HUES6 (cell line): ENCODE data around the gene SH3RF1.

Experiments used
- H3K27ac ChIP-seq: 2 replicates; pipeline ENCODE4 v1.7.0; 2013; ENCODE audit warnings: low read depth, mild to moderate bottlenecking, low read length, inconsistent platforms
- H3K27me3 ChIP-seq: 2 replicates; pipeline ENCODE4 v1.6.1; 2013; ENCODE audit warnings: low read length; ENCODE audit not compliant: control insufficient read depth, insufficient read depth
- H3K36me3 ChIP-seq: 2 replicates; pipeline ENCODE4 v1.6.1; 2013; ENCODE audit warnings: low read length; ENCODE audit not compliant: control insufficient read depth, insufficient read depth
- H3K4me1 ChIP-seq: 2 replicates; pipeline ENCODE4 v1.6.1; 2013; ENCODE audit warnings: low read length; ENCODE audit not compliant: control insufficient read depth, insufficient read depth
- H3K4me3 ChIP-seq: 2 replicates; pipeline ENCODE4 v1.5.1; 2013; ENCODE audit warnings: low read depth, low read length
- H3K9ac ChIP-seq: one replicate; pipeline ENCODE4 v1.6.1; 2013; ENCODE audit warnings: mild to moderate bottlenecking, low read length
- H3K9me3 ChIP-seq: 2 replicates; pipeline ENCODE4 v1.6.1; 2013; ENCODE audit warnings: low read depth, low read length; ENCODE audit not compliant: control insufficient read depth, insufficient read depth

SH3RF1 gene

DNA sequence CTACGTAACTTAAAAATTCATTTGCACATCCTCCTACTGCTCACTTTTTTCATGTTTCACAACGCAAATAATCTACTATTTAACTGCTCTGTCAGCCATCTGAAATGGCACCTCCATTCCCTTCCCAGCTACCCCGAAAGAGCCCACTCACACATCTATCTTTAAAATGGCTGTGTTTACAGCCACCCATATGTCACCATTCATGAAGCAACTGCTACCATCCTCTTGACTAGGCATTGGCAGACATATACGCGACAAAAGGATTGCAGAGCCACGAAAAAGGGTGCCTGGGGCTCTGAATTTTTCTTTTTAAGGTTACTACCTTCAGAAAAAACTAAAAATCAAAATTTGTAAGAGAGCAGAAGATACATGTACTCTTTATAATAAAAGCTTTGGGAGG lies 11.5 kb downstream of the SH3RF1 start:
- no peaks in the 10 kb centered on the region for H3K27me3 ChIP-seq
- peaks cover 28% of the 10 kb centered on the region for H3K4me1 ChIP-seq

DNA sequence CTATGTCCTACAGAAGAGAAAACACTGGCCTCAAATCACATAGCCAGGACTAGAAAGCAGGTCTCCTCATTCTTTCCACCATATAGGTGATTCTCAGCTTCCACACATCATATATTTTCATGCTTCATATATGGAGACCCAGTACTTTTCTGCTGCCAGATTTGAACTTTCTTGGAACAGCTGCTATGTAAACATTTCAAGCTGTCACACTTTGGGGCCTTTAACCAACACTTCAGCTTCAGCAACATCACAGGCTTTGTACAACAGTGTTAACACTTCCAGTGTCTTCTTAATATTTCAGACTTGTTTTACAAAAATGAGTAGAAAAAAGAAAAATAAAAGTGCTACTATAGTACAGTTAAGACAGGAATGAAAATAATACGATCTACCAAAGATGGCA lies 12.6 kb downstream of the SH3RF1 start:
- Histone ChIP-seq H3K27ac (no peak overlapping the region), H3K27me3 (no peaks in the 10 kb centered on the region), H3K9me3 (no peaks in the 10 kb centered on the region), H3K4me1 (peaks cover 36% of the 10 kb centered on the region), H3K36me3 (0 out of 2 replicates have a peak, but pooled peaks cover 5% of the 10 kb centered on the region), H3K4me3 (no peak overlapping the region), H3K9ac (no peak overlapping the region)

More for the DNA sequence above, 11.5 kb downstream of the SH3RF1 start:
- no peak overlapping the region for H3K4me3 ChIP-seq
- peaks cover 10% of the 10 kb centered on the region for H3K36me3 ChIP-seq
- H3K9ac ChIP-seq = no peak overlapping the region
- H3K9me3 ChIP-seq = no peaks in the 10 kb centered on the region
- no peak overlapping the region for H3K27ac ChIP-seq

DNA sequence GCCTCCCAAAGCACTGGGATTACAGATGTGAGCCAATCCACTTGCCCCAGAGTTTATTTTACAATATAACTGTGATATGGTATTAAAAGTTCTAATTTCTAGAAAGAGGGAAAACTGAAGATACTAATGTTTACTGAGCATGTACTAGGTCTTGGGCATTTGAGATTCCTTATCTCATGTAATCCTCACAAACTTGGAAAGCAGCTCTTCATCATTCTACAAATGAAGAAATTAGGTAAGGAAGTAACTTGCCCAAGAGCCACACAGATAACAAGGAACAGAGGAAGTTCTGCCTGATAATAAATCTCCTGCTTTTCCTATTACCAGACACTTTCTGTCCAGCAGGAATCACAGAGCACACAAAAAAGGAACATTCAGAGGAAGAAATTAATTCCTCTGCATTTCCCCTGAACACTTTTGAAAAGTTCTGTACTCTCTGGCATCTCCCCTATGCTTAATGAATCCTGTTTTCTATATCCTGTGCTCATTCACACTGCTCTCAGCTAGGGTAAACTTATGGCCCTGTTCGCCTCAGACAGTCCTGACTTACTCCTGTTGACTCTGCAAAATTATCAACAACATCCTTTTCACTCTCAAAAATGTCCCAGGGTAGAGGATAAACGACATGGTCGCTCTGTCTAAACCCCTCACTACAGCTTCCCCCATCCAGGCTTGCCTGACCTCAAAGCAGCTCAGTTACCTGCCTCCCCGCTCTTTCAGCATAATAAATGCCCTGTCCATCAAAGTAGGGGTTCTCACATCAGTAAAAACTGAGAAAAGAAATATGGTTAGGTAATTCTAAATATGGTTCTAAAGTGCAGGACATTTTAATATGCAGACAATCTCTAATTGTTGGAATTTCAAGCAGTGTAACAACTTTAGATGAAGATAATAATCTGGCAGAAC lies 13.6 kb downstream of the SH3RF1 start:
- Histone ChIP-seq H3K4me1 (peaks cover 46% of the 10 kb centered on the region), H3K4me3 (no peak overlapping the region), H3K9ac (peak overlapping the region; percentile 20), H3K27me3 (no peaks in the 10 kb centered on the region), H3K36me3 (no peaks in the 10 kb centered on the region), H3K9me3 (no peaks in the 10 kb centered on the region), H3K27ac (no peak overlapping the region)

DNA sequence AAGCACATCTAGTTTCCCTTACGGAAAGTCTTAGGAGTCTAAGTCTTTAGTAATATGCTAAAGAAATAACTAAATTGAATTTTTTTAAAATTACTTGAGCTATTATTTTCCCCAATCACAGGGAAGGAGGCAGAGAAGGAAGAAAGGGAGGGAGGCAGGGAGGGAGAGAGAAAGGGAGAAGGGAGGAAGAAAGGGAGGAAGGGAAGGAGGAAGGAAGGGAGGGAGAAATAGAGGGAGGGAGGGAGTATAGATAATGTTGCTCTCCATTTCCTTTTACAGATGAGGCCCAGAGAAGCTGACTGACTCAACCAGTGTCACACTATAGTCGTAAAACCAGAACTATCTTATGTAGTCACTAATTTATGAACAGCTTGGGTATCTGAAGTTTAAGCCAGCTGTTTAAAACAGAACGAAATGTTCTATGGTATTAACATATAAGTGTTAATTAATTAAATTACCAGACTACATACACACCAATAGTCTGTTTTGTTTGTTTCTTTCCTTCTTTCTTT lies 14.6 kb downstream of the SH3RF1 start:
- no peak overlapping the region for H3K9ac ChIP-seq
- no peak overlapping the region for H3K4me3 ChIP-seq
- H3K36me3 ChIP-seq = no peaks in the 10 kb centered on the region
- no peak overlapping the region for H3K27ac ChIP-seq
- peaks cover 55% of the 10 kb centered on the region for H3K4me1 ChIP-seq
- H3K9me3 ChIP-seq = no peaks in the 10 kb centered on the region
- no peaks in the 10 kb centered on the region for H3K27me3 ChIP-seq

DNA sequence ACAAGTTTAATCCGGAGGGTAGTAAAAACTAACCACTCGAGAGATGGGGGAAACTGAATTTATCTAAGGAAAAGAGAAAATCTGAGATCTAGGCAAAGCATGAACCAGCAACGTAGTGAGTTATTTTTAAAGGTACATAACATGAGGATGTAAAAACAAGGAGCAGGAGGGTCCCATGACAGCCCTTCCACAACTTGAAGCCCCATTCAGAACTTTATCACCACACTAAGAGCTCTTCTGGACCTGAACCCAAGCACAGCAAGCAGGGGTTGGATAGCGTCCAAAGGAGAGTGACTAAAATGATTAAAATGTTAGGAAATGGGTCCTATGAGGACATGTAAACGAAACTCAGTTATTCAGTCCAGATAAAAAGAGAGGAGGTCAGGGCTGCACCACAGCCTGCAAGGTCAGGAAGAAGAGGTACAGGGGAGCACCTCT lies 16.2 kb downstream of the SH3RF1 start:
- Histone ChIP-seq H3K9ac (no peak overlapping the region), H3K9me3 (no peaks in the 10 kb centered on the region), H3K4me1 (peaks cover 57% of the 10 kb centered on the region), H3K27me3 (no peaks in the 10 kb centered on the region), H3K4me3 (no peak overlapping the region), H3K27ac (no peak overlapping the region), H3K36me3 (no peaks in the 10 kb centered on the region)

DNA sequence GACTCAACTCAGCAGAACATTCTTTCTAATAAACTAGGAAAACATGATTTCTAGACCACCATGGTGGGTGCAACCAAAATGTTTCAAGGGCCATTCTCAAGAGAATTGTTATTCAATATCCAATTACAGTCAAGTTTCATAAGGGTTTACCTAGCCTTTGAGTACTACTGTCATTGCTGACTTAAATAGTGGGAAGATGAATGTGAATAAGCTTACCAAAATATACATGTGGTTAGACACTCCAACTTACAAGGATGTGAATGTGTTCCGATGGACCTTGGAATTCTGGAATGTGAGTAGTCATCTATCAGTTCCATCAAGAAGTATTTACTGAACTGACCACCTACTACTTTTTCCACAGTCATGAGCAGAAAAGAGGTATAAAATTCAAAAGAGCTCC lies 16.9 kb downstream of the SH3RF1 start:
- Histone ChIP-seq H3K9me3 (no peaks in the 10 kb centered on the region), H3K36me3 (no peaks in the 10 kb centered on the region), H3K27ac (no peak overlapping the region), H3K4me3 (no peak overlapping the region), H3K27me3 (no peaks in the 10 kb centered on the region), H3K9ac (no peak overlapping the region), H3K4me1 (peaks cover 57% of the 10 kb centered on the region)

DNA sequence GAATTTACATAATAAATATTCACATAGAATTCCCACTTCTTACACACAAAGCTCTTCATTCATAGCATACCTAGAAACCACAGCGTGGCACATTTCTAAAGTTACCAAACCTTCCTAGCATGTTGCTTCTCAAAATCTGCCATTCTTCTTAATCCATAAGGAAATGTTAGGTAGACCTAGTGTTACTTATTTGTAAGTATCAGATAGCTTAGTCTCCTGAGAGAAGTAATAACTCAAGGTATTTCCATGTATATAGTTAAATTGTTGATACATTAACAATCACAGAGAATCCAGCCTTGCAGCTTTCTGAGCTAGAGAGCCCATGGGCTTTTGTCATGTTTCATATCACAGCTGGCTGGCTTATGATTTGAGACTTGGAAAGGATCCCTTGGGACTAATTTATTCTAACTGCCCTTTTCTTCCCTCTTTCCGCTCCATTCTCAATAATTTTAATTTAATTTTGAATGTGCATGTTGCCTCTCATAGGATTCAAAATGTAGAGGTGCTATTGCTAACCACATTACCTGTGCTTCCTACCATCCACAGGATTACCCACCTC lies 17.6 kb downstream of the SH3RF1 start:
- Histone ChIP-seq H3K9ac (no peak overlapping the region), H3K27ac (peak overlapping the region; percentile 84; the same call in 1 of the 2 replicates), H3K27me3 (no peaks in the 10 kb centered on the region), H3K9me3 (no peaks in the 10 kb centered on the region), H3K4me3 (no peak overlapping the region), H3K4me1 (peaks cover 57% of the 10 kb centered on the region), H3K36me3 (no peaks in the 10 kb centered on the region)

DNA sequence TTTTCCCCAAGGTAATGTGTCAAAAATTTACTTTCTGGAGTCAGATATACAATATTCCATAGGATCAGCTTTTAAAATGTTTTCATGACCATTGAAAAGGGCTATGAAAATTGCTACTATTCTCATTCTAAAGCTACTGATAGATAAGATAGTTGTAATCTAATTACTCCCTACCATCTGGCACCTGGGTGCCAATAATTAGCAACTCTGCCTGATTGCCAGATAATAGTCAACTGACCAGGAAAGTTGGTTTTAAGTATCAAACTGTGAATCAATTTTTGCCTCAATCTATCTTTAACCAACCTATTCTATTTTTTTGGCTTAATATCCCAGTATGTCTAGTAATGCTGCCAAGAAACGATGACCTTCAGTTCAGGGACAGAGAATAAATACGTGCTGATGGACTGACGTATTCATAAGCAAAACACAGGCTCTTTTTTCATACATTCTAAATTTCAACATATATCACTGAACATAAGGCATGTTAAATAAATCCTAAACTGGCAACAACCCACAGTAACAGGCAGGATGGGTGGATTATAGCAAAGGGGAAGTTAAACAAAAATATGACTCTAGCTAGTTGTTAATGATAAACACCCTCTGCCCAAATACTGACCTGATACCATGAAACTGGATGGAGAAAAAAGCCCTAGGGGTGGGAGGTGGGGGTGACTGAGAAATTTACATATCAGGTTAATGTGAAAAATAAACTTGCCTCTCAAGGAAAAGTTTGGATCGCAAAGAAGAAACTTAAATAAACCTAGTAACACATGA lies 18.2 kb downstream of the SH3RF1 start:
- H3K27ac ChIP-seq = peak overlapping the region; percentile 84; the same call in 1 of the 2 replicates
- H3K4me1 ChIP-seq = peaks cover 54% of the 10 kb centered on the region
- H3K9ac ChIP-seq = no peak overlapping the region

DNA sequence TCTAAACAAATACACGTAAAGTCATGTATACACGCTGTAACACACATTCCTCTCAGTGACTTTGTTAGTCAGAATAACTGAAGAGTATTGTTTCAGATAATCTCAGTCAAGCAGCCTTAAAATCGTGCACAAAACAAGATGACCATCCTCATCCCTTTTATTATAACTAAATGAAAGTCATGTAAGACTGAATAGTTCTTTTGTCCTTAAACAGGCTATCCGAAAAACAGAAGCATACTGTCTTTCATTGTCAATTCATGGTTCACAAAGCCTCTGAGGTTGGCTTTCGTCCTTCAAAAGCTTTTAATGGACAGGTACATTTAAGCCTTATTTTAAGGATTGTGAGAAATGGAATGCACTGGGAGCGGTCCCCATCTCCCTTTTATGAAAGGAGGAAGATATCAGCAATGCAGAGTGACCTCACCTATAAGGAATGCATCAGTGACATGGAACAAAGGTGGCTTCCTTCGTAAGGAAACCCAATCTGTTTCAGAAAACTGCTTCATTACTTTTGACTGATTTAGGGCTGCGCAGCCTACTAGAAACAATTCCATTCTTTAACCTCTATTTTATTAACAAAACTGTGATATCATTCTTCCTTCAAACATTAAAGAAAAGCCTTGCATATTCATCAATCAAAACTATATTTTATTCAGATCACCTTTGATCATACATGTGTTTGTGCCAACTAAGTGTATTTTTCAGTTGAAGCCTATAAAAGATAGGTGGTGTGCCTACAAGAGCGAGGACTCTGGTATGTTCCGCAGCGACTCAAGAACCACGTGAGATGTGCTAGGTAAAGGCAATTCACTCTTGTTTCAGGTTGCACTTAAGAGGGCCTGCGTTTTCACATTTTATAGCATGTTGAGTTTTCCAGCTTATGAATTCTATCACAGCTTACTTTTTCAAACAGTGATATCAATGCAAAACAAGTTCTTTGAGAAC lies 19.2 kb downstream of the SH3RF1 start:
- Histone ChIP-seq H3K4me1 (peaks cover 45% of the 10 kb centered on the region), H3K9ac (peak overlapping the region; percentile 20), H3K27ac (peak overlapping the region; percentile 84), H3K4me3 (peak overlapping the region; percentile 32; the same call in 1 of the 2 replicates), H3K27me3 (no peaks in the 10 kb centered on the region), H3K36me3 (no peaks in the 10 kb centered on the region), H3K9me3 (no peaks in the 10 kb centered on the region)

More for the DNA sequence above, 18.2 kb downstream of the SH3RF1 start:
- H3K27me3 ChIP-seq = no peaks in the 10 kb centered on the region
- no peak overlapping the region for H3K4me3 ChIP-seq
- no peaks in the 10 kb centered on the region for H3K36me3 ChIP-seq
- no peaks in the 10 kb centered on the region for H3K9me3 ChIP-seq

DNA sequence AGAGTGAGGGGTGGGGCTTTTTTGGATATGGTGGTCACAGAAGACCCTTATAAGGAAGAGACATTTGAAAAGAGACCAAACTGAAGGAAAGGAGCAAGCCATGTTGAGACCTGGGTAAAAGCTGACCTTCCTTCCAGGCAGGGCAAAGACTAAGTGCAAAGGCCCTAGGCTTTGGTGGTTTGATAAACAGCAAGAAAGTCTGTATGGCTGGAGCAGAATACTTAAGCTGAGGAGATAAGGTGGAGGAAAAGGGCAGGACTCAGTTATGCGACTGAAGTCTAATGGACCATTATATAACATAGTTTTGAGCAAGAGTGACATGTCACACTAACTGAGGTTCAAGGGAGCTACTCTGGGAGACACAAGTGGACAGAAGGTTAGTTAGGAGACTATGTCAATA lies 20.0 kb downstream of the SH3RF1 start:
- H3K27me3 ChIP-seq = no peaks in the 10 kb centered on the region
- peaks cover 42% of the 10 kb centered on the region for H3K4me1 ChIP-seq
- peak overlapping the region; percentile 84 for H3K27ac ChIP-seq
- peak overlapping the region; percentile 9; the same call in 1 of the 2 replicates for H3K4me3 ChIP-seq
- H3K36me3 ChIP-seq = no peaks in the 10 kb centered on the region
- H3K9me3 ChIP-seq = no peaks in the 10 kb centered on the region
- peak overlapping the region; percentile 8 for H3K9ac ChIP-seq
